Measurements from ENCODE around the gene ABCE1. TPM values are rescaled to one million over a fixed set of nuclear protein-coding genes. Genes with fewer than 3 reads are reported as not detected.

ABCE1 gene
- total RNA-seq, 1 experiment from 2014 or later = 237 TPM

GRCh38 chr4:145066063-145066501 lies 32.0 kb upstream of the ABCE1 start:
- no peaks in the 10 kb centered on the region for H3K27me3 ChIP-seq (ENCODE audit: low read length)
- no peak overlapping the region for H2AFZ ChIP-seq (ENCODE audit: low read length)
- no peaks in the 10 kb centered on the region for H3K9me2 ChIP-seq (replicated peaks; ENCODE audit: insufficient read depth, low read length)
- no peaks in the 10 kb centered on the region for H4K20me1 ChIP-seq (ENCODE audit: insufficient read depth, low read depth, low read length)
- no peak for DNase-seq
- no peak overlapping the region for H3K9ac ChIP-seq (ENCODE audit: low read length)
- H3K27ac ChIP-seq (ENCODE audit: low read length) = peak overlapping the region; percentile 24; the same call in 1 of the 2 replicates
- H3K4me3 ChIP-seq (ENCODE audit: low read length) = no peak overlapping the region
- peaks cover 26% of the 10 kb centered on the region for H3K36me3 ChIP-seq (ENCODE audit: insufficient read depth, low read length)
- peaks cover 81% of the 10 kb centered on the region for H3K79me2 ChIP-seq (ENCODE audit: low read length)
- H3K4me2 ChIP-seq (ENCODE audit: low read depth, low read length, poor library complexity, severe bottlenecking) = peak overlapping the region; percentile 8
- H3K9me3 ChIP-seq (ENCODE audit: low read length) = no peaks in the 10 kb centered on the region
- peaks cover 29% of the 10 kb centered on the region for H3K4me1 ChIP-seq (ENCODE audit: low read length)

- DNase-seq = no peak
- H3K4me3 ChIP-seq (ENCODE audit: low read length) = no peak overlapping the region
- peaks cover 86% of the 10 kb centered on the region for H3K79me2 ChIP-seq (ENCODE audit: low read length)
- no peaks in the 10 kb centered on the region for H3K9me3 ChIP-seq (ENCODE audit: low read length)
- peaks cover 15% of the 10 kb centered on the region; the same call in 1 of the 2 replicates for H3K36me3 ChIP-seq (ENCODE audit: insufficient read depth, low read length)
- no peak overlapping the region for H3K9ac ChIP-seq (ENCODE audit: low read length)
- no peak overlapping the region for H3K4me2 ChIP-seq (ENCODE audit: low read depth, low read length, poor library complexity, severe bottlenecking)
- H3K27ac ChIP-seq (ENCODE audit: low read length) = no peak overlapping the region
- H4K20me1 ChIP-seq (ENCODE audit: insufficient read depth, low read depth, low read length) = no peaks in the 10 kb centered on the region
- H3K27me3 ChIP-seq (ENCODE audit: low read length) = no peaks in the 10 kb centered on the region
- H3K9me2 ChIP-seq (replicated peaks; ENCODE audit: insufficient read depth, low read length) = no peaks in the 10 kb centered on the region
- peaks cover 27% of the 10 kb centered on the region for H3K4me1 ChIP-seq (ENCODE audit: low read length)
- no peak overlapping the region for H2AFZ ChIP-seq (ENCODE audit: low read length)
Measured at GRCh38 chr4:145069361-145069760, 28.8 kb upstream of the ABCE1 start.

- no peak overlapping the region for H3K4me3 ChIP-seq (ENCODE audit: low read length)
- H3K9me3 ChIP-seq (ENCODE audit: low read length) = no peaks in the 10 kb centered on the region
- H4K20me1 ChIP-seq (ENCODE audit: insufficient read depth, low read depth, low read length) = no peaks in the 10 kb centered on the region
- no peaks in the 10 kb centered on the region for H3K27me3 ChIP-seq (ENCODE audit: low read length)
- H3K36me3 ChIP-seq (ENCODE audit: insufficient read depth, low read length) = peaks cover 14% of the 10 kb centered on the region; the same call in 1 of the 2 replicates
- no peak overlapping the region for H3K4me2 ChIP-seq (ENCODE audit: low read depth, low read length, poor library complexity, severe bottlenecking)
- peaks cover 85% of the 10 kb centered on the region for H3K79me2 ChIP-seq (ENCODE audit: low read length)
- no peak overlapping the region for H2AFZ ChIP-seq (ENCODE audit: low read length)
- H3K9ac ChIP-seq (ENCODE audit: low read length) = no peak overlapping the region
- no peak overlapping the region for H3K27ac ChIP-seq (ENCODE audit: low read length)
- no peak for DNase-seq
- peaks cover 11% of the 10 kb centered on the region for H3K4me1 ChIP-seq (ENCODE audit: low read length)
- no peaks in the 10 kb centered on the region for H3K9me2 ChIP-seq (replicated peaks; ENCODE audit: insufficient read depth, low read length)
Measured at GRCh38 chr4:145071560-145071959, 26.6 kb upstream of the ABCE1 start.

GRCh38 chr4:145075742-145076468 lies 22.2 kb upstream of the ABCE1 start:
- H3K4me2 ChIP-seq (ENCODE audit: low read depth, low read length, poor library complexity, severe bottlenecking) = no peak overlapping the region

GRCh38 chr4:145076469-145076855 lies 21.6 kb upstream of the ABCE1 start:
- no peaks in the 10 kb centered on the region for H3K9me3 ChIP-seq (ENCODE audit: low read length)
- H3K4me3 ChIP-seq (ENCODE audit: low read length) = no peak overlapping the region
- H3K36me3 ChIP-seq (ENCODE audit: insufficient read depth, low read length) = peaks cover 40% of the 10 kb centered on the region
- no peak overlapping the region for H3K9ac ChIP-seq (ENCODE audit: low read length)
- H3K27me3 ChIP-seq (ENCODE audit: low read length) = no peaks in the 10 kb centered on the region
- no peak overlapping the region for H2AFZ ChIP-seq (ENCODE audit: low read length)
- DNase-seq = no peak
- H3K9me2 ChIP-seq (replicated peaks; ENCODE audit: insufficient read depth, low read length) = no peaks in the 10 kb centered on the region
- H3K79me2 ChIP-seq (ENCODE audit: low read length) = peaks cover 78% of the 10 kb centered on the region
- H3K27ac ChIP-seq (ENCODE audit: low read length) = no peak overlapping the region
- no peak overlapping the region for H3K4me2 ChIP-seq (ENCODE audit: low read depth, low read length, poor library complexity, severe bottlenecking)
- H4K20me1 ChIP-seq (ENCODE audit: insufficient read depth, low read depth, low read length) = no peaks in the 10 kb centered on the region
- peaks cover 9% of the 10 kb centered on the region for H3K4me1 ChIP-seq (ENCODE audit: low read length)

More at GRCh38 chr4:145075742-145076468, 22.2 kb upstream of the ABCE1 start:
- no peak overlapping the region for H3K4me3 ChIP-seq (ENCODE audit: low read length)
- H3K4me1 ChIP-seq (ENCODE audit: low read length) = peaks cover 9% of the 10 kb centered on the region
- peaks cover 40% of the 10 kb centered on the region for H3K36me3 ChIP-seq (ENCODE audit: insufficient read depth, low read length)
- no peaks in the 10 kb centered on the region for H3K9me3 ChIP-seq (ENCODE audit: low read length)
- H3K9ac ChIP-seq (ENCODE audit: low read length) = no peak overlapping the region
- no peaks in the 10 kb centered on the region for H4K20me1 ChIP-seq (ENCODE audit: insufficient read depth, low read depth, low read length)
- H2AFZ ChIP-seq (ENCODE audit: low read length) = no peak overlapping the region
- peaks cover 80% of the 10 kb centered on the region for H3K79me2 ChIP-seq (ENCODE audit: low read length)
- no peaks in the 10 kb centered on the region for H3K9me2 ChIP-seq (replicated peaks; ENCODE audit: insufficient read depth, low read length)
- no peak for DNase-seq
- no peak overlapping the region for H3K27ac ChIP-seq (ENCODE audit: low read length)
- no peaks in the 10 kb centered on the region for H3K27me3 ChIP-seq (ENCODE audit: low read length)

GRCh38 chr4:145081756-145082155 lies 16.4 kb upstream of the ABCE1 start:
- no peaks in the 10 kb centered on the region for H3K9me3 ChIP-seq (ENCODE audit: low read length)
- peaks cover 84% of the 10 kb centered on the region for H3K79me2 ChIP-seq (ENCODE audit: low read length)
- no peak overlapping the region for H3K27ac ChIP-seq (ENCODE audit: low read length)
- no peaks in the 10 kb centered on the region for H3K27me3 ChIP-seq (ENCODE audit: low read length)
- peaks cover 50% of the 10 kb centered on the region for H3K36me3 ChIP-seq (ENCODE audit: insufficient read depth, low read length)
- H3K4me1 ChIP-seq (ENCODE audit: low read length) = no peaks in the 10 kb centered on the region
- no peaks in the 10 kb centered on the region for H3K9me2 ChIP-seq (replicated peaks; ENCODE audit: insufficient read depth, low read length)
- DNase-seq = no peak
- H3K4me3 ChIP-seq (ENCODE audit: low read length) = no peak overlapping the region
- no peak overlapping the region for H3K4me2 ChIP-seq (ENCODE audit: low read depth, low read length, poor library complexity, severe bottlenecking)
- H3K9ac ChIP-seq (ENCODE audit: low read length) = no peak overlapping the region
- no peaks in the 10 kb centered on the region for H4K20me1 ChIP-seq (ENCODE audit: insufficient read depth, low read depth, low read length)
- H2AFZ ChIP-seq (ENCODE audit: low read length) = no peak overlapping the region

GRCh38 chr4:145083891-145084605 lies 14.1 kb upstream of the ABCE1 start:
- no peaks in the 10 kb centered on the region for H3K27me3 ChIP-seq (ENCODE audit: low read length)
- H3K9me2 ChIP-seq (replicated peaks; ENCODE audit: insufficient read depth, low read length) = no peaks in the 10 kb centered on the region
- no peak for DNase-seq
- H3K9ac ChIP-seq (ENCODE audit: low read length) = no peak overlapping the region
- no peak overlapping the region for H2AFZ ChIP-seq (ENCODE audit: low read length)
- no peaks in the 10 kb centered on the region for H3K4me1 ChIP-seq (ENCODE audit: low read length)
- H4K20me1 ChIP-seq (ENCODE audit: insufficient read depth, low read depth, low read length) = no peaks in the 10 kb centered on the region
- no peaks in the 10 kb centered on the region for H3K9me3 ChIP-seq (ENCODE audit: low read length)
- H3K4me3 ChIP-seq (ENCODE audit: low read length) = no peak overlapping the region
- H3K36me3 ChIP-seq (ENCODE audit: insufficient read depth, low read length) = peaks cover 51% of the 10 kb centered on the region
- no peak overlapping the region for H3K27ac ChIP-seq (ENCODE audit: low read length)
- H3K79me2 ChIP-seq (ENCODE audit: low read length) = peaks cover 86% of the 10 kb centered on the region
- no peak overlapping the region for H3K4me2 ChIP-seq (ENCODE audit: low read depth, low read length, poor library complexity, severe bottlenecking)

GRCh38 chr4:145090380-145090779 lies 7.7 kb upstream of the ABCE1 start:
- Histone ChIP-seq H3K4me3 (ENCODE audit: low read length) (no peak overlapping the region), H2AFZ (ENCODE audit: low read length) (no peak overlapping the region), H3K9me3 (ENCODE audit: low read length) (no peaks in the 10 kb centered on the region), H3K27ac (ENCODE audit: low read length) (no peak overlapping the region), H3K9me2 (replicated peaks; ENCODE audit: insufficient read depth, low read length) (no peaks in the 10 kb centered on the region), H3K4me2 (ENCODE audit: low read depth, low read length, poor library complexity, severe bottlenecking) (no peak overlapping the region), H4K20me1 (ENCODE audit: insufficient read depth, low read depth, low read length) (no peaks in the 10 kb centered on the region), H3K27me3 (ENCODE audit: low read length) (no peaks in the 10 kb centered on the region), H3K36me3 (ENCODE audit: insufficient read depth, low read length) (peaks cover 83% of the 10 kb centered on the region), H3K4me1 (ENCODE audit: low read length) (no peaks in the 10 kb centered on the region), H3K79me2 (ENCODE audit: low read length) (peaks cover 100% of the 10 kb centered on the region), H3K9ac (ENCODE audit: low read length) (no peak overlapping the region)
- no peak for DNase-seq

Measured in Karpas-422 (cell line).